IMR-90 (cell line): ENCODE data around the gene VIPR2. TPM values are rescaled to one million over a fixed set of nuclear protein-coding genes. Genes with fewer than 3 reads are reported as not detected.

Experiments used
- ATAC-seq: fragments of 200-7000 bp; cut with Tn5 transposase; 2 replicates; pipeline ENCODE4 v1.9.1; 2020; ENCODE audit warnings: low read depth, mild to moderate bottlenecking, moderate library complexity
- BruUV-seq: library from RNA; stranded (reverse); fragments of 400-500 nt; replicated peaks from 2 replicates; lab custom pipeline; 2021; lab: Mats Ljungman, UMichigan
- CTCF ChIA-PET: fragments of 300-600 bp; formaldehyde crosslinking; extraction: SDS; loops from one replicate; lab custom pipeline; 2021; ENCODE audit warnings: antibody characterized with exemption; lab: Yijun Ruan, JAX
- POLR2A ChIA-PET: fragments of 300-600 bp; sonication (Branson Sonifier 250); formaldehyde crosslinking; loops from one replicate; lab custom pipeline; 2022; ENCODE audit warnings: antibody characterized with exemption; ENCODE audit not compliant: unreplicated experiment; lab: Charles Lee
- DNase-seq: peaks from one replicate; pipeline ENCODE4 v3.0.0; 2013
- H2AFZ ChIP-seq: replicated peaks from 2 replicates; pipeline ENCODE3; 2013; ENCODE audit warnings: low read length, mild to moderate bottlenecking; ENCODE audit not compliant: poor library complexity
- H2AK5ac ChIP-seq: 2 replicates; pipeline ENCODE4 v1.6.1; 2013; ENCODE audit warnings: low read depth, low read length, inconsistent platforms
- H2AK9ac ChIP-seq: replicated peaks from 2 replicates; pipeline ENCODE3; 2013; ENCODE audit warnings: mild to moderate bottlenecking, low read depth, low read length, moderate library complexity; ENCODE audit not compliant: poor library complexity
- H2BK120ac ChIP-seq: 2 replicates; pipeline ENCODE4 v1.6.1; 2013; ENCODE audit warnings: low read depth, low read length, inconsistent platforms
- H2BK15ac ChIP-seq: 3 replicates; pipeline ENCODE4 v1.6.1; 2013; ENCODE audit warnings: low read depth, low read length, inconsistent platforms
- H2BK20ac ChIP-seq: 2 replicates; pipeline ENCODE4 v1.6.1; 2013; ENCODE audit warnings: low read depth, mild to moderate bottlenecking, inconsistent platforms, low read length, moderate library complexity
- H2BK5ac ChIP-seq: 2 replicates; pipeline ENCODE4 v1.6.1; 2013; ENCODE audit warnings: mild to moderate bottlenecking, low read depth, low read length, inconsistent platforms; ENCODE audit not compliant: poor library complexity, severe bottlenecking
- H3K14ac ChIP-seq: replicated peaks from 2 replicates; pipeline ENCODE4 v1.6.1; 2013; ENCODE audit warnings: low read depth, low read length, inconsistent platforms
- H3K18ac ChIP-seq: 2 replicates; pipeline ENCODE4 v1.6.1; 2013; ENCODE audit warnings: low read depth, low read length, control low read depth
- H3K23ac ChIP-seq: 2 replicates; pipeline ENCODE4 v1.6.1; 2013; ENCODE audit warnings: low read depth, low read length, inconsistent platforms
- H3K27ac ChIP-seq: 2 replicates; pipeline ENCODE4 v1.5.1; 2013; ENCODE audit warnings: mild to moderate bottlenecking, control low read depth, low read length; ENCODE audit not compliant: insufficient read depth
- H3K27me3 ChIP-seq: 2 replicates; pipeline ENCODE4 v1.6.1; 2013; ENCODE audit warnings: low read length; ENCODE audit not compliant: control insufficient read depth, insufficient read depth
- H3K36me3 ChIP-seq: 2 replicates; pipeline ENCODE4 v1.6.1; 2013; ENCODE audit warnings: low read length, mixed read lengths; ENCODE audit not compliant: control insufficient read depth, insufficient read depth
- H3K4ac ChIP-seq: 2 replicates; pipeline ENCODE4 v1.6.1; 2013; ENCODE audit warnings: low read depth, low read length, inconsistent platforms
- H3K4me1 ChIP-seq: 2 replicates; pipeline ENCODE4 v1.6.1; 2013; ENCODE audit warnings: low read length, mixed read lengths; ENCODE audit not compliant: control insufficient read depth, insufficient read depth
- H3K4me2 ChIP-seq: 2 replicates; pipeline ENCODE4 v1.6.1; 2013; ENCODE audit warnings: low read depth, mild to moderate bottlenecking, control low read depth, low read length, moderate library complexity
- H3K4me3 ChIP-seq: 2 replicates; pipeline ENCODE4 v1.5.1; 2013; ENCODE audit warnings: low read depth, mild to moderate bottlenecking, control low read depth, low read length, moderate library complexity; ENCODE audit not compliant: insufficient read depth
- H3K56ac ChIP-seq: 2 replicates; pipeline ENCODE4 v1.6.1; 2013; ENCODE audit warnings: low read length, inconsistent platforms; ENCODE audit not compliant: insufficient read depth; ENCODE audit errors: extremely low read depth
- H3K79me1 ChIP-seq, 2 experiments: 2 replicates each; pipeline ENCODE4 v1.6.1; 2013; ENCODE audit warnings: low read length in 2 of 2, inconsistent platforms in 1 of 2, low read depth in 1 of 2
- H3K9ac ChIP-seq: 2 replicates; pipeline ENCODE4 v1.6.1; 2013; ENCODE audit warnings: low read depth, low read length, control low read depth
- H3K9me1 ChIP-seq: 2 replicates; pipeline ENCODE4 v1.6.1; 2013; ENCODE audit warnings: low read length, inconsistent platforms; ENCODE audit not compliant: insufficient read depth
- H3K9me3 ChIP-seq: 2 replicates; pipeline ENCODE4 v1.6.1; 2013; ENCODE audit warnings: low read length; ENCODE audit not compliant: control insufficient read depth, insufficient read depth
- H4K20me1 ChIP-seq: 2 replicates; pipeline ENCODE4 v1.6.1; 2013; ENCODE audit warnings: low read length, inconsistent platforms; ENCODE audit not compliant: insufficient read depth
- H4K5ac ChIP-seq: 2 replicates; pipeline ENCODE4 v1.6.1; 2013; ENCODE audit warnings: mild to moderate bottlenecking, low read depth, low read length, control low read depth
- H4K8ac ChIP-seq, 2 experiments: 2 replicates each; pipeline ENCODE4 v1.6.1; 2013; ENCODE audit warnings: low read depth in 2 of 2, low read length in 2 of 2, control low read depth in 1 of 2, inconsistent platforms in 1 of 2
- H4K91ac ChIP-seq: 2 replicates; pipeline ENCODE4 v1.6.1; 2013; ENCODE audit warnings: low read depth, low read length, inconsistent platforms; ENCODE audit not compliant: insufficient read depth
- BHLHE40 ChIP-seq: fragments of 150-350 bp; IDR thresholded peaks from 2 replicates; pipeline ENCODE4 v1.6.1; 2016; ENCODE audit warnings: mild to moderate bottlenecking, low read depth, low read length
- CEBPB ChIP-seq: IDR thresholded peaks from 2 replicates; pipeline ENCODE4 v1.6.1; 2012; ENCODE audit warnings: low read depth, low read length, improper control_type of control experiment
- CHD1 ChIP-seq: IDR thresholded peaks from 2 replicates; pipeline ENCODE4 v1.6.1; 2012; ENCODE audit warnings: low read depth, low read length, improper control_type of control experiment
- CTCF ChIP-seq: conservative IDR thresholded peaks from 2 replicates; pipeline ENCODE4 v1.5.1; 2012; ENCODE audit warnings: mild to moderate bottlenecking, low read depth, low read length, improper control_type of control experiment
- ELK1 ChIP-seq: fragments of 150-350 bp; IDR thresholded peaks from 2 replicates; pipeline ENCODE4 v1.6.1; 2016; ENCODE audit warnings: low read depth, mild to moderate bottlenecking, low read length, moderate library complexity, borderline replicate concordance
- FOS ChIP-seq: fragments of 150-350 bp; IDR thresholded peaks from 2 replicates; pipeline ENCODE4 v1.6.1; 2016; ENCODE audit warnings: low read depth, low read length
- MAFK ChIP-seq: IDR thresholded peaks from 2 replicates; pipeline ENCODE4 v1.6.1; 2012; ENCODE audit warnings: low read depth, low read length, improper control_type of control experiment
- MAZ ChIP-seq: IDR thresholded peaks from 2 replicates; pipeline ENCODE4 v1.6.1; 2012; ENCODE audit warnings: low read depth, mild to moderate bottlenecking, low read length, improper control_type of control experiment, moderate library complexity, borderline replicate concordance
- MXI1 ChIP-seq: IDR thresholded peaks from 2 replicates; pipeline ENCODE4 v1.6.1; 2012; ENCODE audit warnings: low read depth, mild to moderate bottlenecking, low read length, moderate library complexity, borderline replicate concordance
- NFE2L2 ChIP-seq: fragments of 150-350 bp; IDR thresholded peaks from 2 replicates; pipeline ENCODE4 v1.6.1; 2016; ENCODE audit warnings: low read depth, mild to moderate bottlenecking, low read length
- POLR2A ChIP-seq: IDR thresholded peaks from 2 replicates; pipeline ENCODE4 v1.6.1; 2012; ENCODE audit warnings: mild to moderate bottlenecking, low read depth, low read length
- RAD21 ChIP-seq: IDR thresholded peaks from 2 replicates; pipeline ENCODE4 v1.6.1; 2012; ENCODE audit warnings: low read length, improper control_type of control experiment
- RCOR1 ChIP-seq: IDR thresholded peaks from 2 replicates; pipeline ENCODE4 v1.6.1; 2012; ENCODE audit warnings: mild to moderate bottlenecking, low read length, improper control_type of control experiment; ENCODE audit not compliant: insufficient replicate concordance
- RFX5 ChIP-seq: IDR thresholded peaks from 2 replicates; pipeline ENCODE4 v1.8.0; 2012; ENCODE audit warnings: low read depth, mild to moderate bottlenecking, low read length, moderate library complexity
- SMC3 ChIP-seq: fragments of 150-350 bp; IDR thresholded peaks from 2 replicates; pipeline ENCODE4 v1.6.1; 2016; ENCODE audit warnings: low read depth, mild to moderate bottlenecking, antibody characterized with exemption, low read length, moderate library complexity
- USF2 ChIP-seq: fragments of 150-350 bp; IDR thresholded peaks from 2 replicates; pipeline ENCODE4 v1.6.1; 2017; ENCODE audit warnings: mild to moderate bottlenecking, antibody characterized with exemption, low read length, low read depth
- WGBS, 2 experiments: methylation state at CpG; one replicate each; pipeline versions ENCODE4 v1.1.5 to v1.1.7; 2013; ENCODE audit warnings: missing lambda C conversion rate in 2 of 2; ENCODE audit not compliant: insufficient read length in 1 of 2; ENCODE audit errors: extremely low coverage in 2 of 2; 5-methylcytosine and 5-hydroxymethylcytosine counted together
- dilution Hi-C: fragments of 300-500 bp; cut with HindIII; formaldehyde crosslinking; loops from one replicate; pipeline ENCODE4 v1.14.3; 2018; ENCODE audit warnings: low sequenced_read_pairs; ENCODE audit not compliant: unreplicated experiment
- in situ Hi-C: fragments of 300-500 bp; cut with MboI; formaldehyde crosslinking; loops from 3 replicates; pipeline ENCODE4 v1.14.3; 2019; ENCODE audit warnings: low sequenced_read_pairs, inconsistent platforms, mixed read lengths
- intact Hi-C: fragments of 100-400 bp; cut with micrococcal nuclease; formaldehyde crosslinking; loops from 2 replicates; pipeline ENCODE4 v1.10.0; 2022
- polyA plus RNA-seq, 3 experiments: library from polyadenylated mRNA; depleted of rRNA; stranded (reverse); fragments of >200 nt; gene quantifications; 2 replicates each; pipeline ENCODE4 v1.2.3, GENCODE V29; 2012; ENCODE audit warnings: low replicate concordance in 1 of 3
- total RNA-seq: library from RNA; depleted of rRNA; stranded (reverse); fragments of >200 nt; gene quantifications from 2 replicates; pipeline ENCODE4 v1.2.3, GENCODE V29; 2012

The VIPR2 gene
- total and polyA plus RNA-seq, 2 of the 4 experiments (the other 2 are of a cell fraction), result not detected

GRCh38 chr7:159017210-159017609 lies 127.5 kb downstream of the VIPR2 start:
- H2AK9ac ChIP-seq, result no peak overlapping the region
- in situ Hi-C loops, result no loop called here
- H3K4me3 ChIP-seq, result no peak overlapping the region
- peaks cover 4% of the 10 kb centered on the region; the same call in 1 of the 2 replicates for H3K4me1 ChIP-seq
- H4K5ac ChIP-seq, result no peak overlapping the region; the same call in 1 of the 2 replicates
- H3K79me1 ChIP-seq, result no peaks in the 10 kb centered on the region
- H3K9ac ChIP-seq, result no peak overlapping the region
- no peak overlapping the region for H3K4me2 ChIP-seq
- ChIA-PET CTCF (no interaction called here), POLR2A (no interaction called here)
- no peak for ATAC-seq
- intact Hi-C loops, result no loop called here
- H3K4ac ChIP-seq, result no peak overlapping the region
- dilution Hi-C loops, result no loop called here
- H2AFZ ChIP-seq, result no peak overlapping the region
- no peak overlapping the region for H3K14ac ChIP-seq
- H2BK20ac ChIP-seq, result no peak overlapping the region
- H3K18ac ChIP-seq, result no peak overlapping the region; the same call in 1 of the 2 replicates
- H3K9me3 ChIP-seq, result no peaks in the 10 kb centered on the region; the same call in 1 of the 2 replicates
- no peak overlapping the region for H2BK5ac ChIP-seq
- TF ChIP-seq MXI1 (no peak), SMC3 (no peak), POLR2A (no peak), MAZ (no peak), CEBPB (no peak), NFE2L2 (no peak), MAFK (no peak), USF2 (no peak), FOS (no peak), ELK1 (no peak), RFX5 (no peak), CTCF (no peak), CHD1 (no peak), RAD21 (no peak), RCOR1 (no peak), BHLHE40 (no peak)
- H3K9me1 ChIP-seq, result no peaks in the 10 kb centered on the region
- no peak overlapping the region for H4K8ac ChIP-seq
- no peak overlapping the region for H3K56ac ChIP-seq
- H3K23ac ChIP-seq, result no peak overlapping the region
- 40% methylated on average over 2 of the region's 10 CpGs; no CpG with 5 or more reads in 1 of the 2 experiments for WGBS, 2 experiments
- H3K27me3 ChIP-seq, result no peaks in the 10 kb centered on the region
- H2BK15ac ChIP-seq, result no peak overlapping the region
- no peaks in the 10 kb centered on the region for H3K36me3 ChIP-seq
- no peak overlapping the region for H2BK120ac ChIP-seq
- no peaks in the 10 kb centered on the region for H4K20me1 ChIP-seq
- H3K27ac ChIP-seq, result no peak overlapping the region
- no peak for DNase-seq
- no peak overlapping the region; the same call in 1 of the 2 replicates for H4K91ac ChIP-seq
- no peak overlapping the region for H2AK5ac ChIP-seq
- no TSS peak for BruUV-seq
